ENCODE measurements around the gene LTBP1.

GRCh38 chr2:32969444-32970162, 22.9 kb downstream of the LTBP1 start:
- TF ChIP-seq CTCF (IDR thresholded peaks at IDR 0.05) (no peak), POLR2A (IDR thresholded peaks at IDR 0.05) (no peak)
